ENCODE results near the gene DYSF. TPM values are rescaled to one million over a fixed set of nuclear protein-coding genes. Genes with fewer than 3 reads are reported as not detected.

The DYSF gene
- total RNA-seq, 1 experiment from 2014 or later, result 5.5 TPM

DNA sequence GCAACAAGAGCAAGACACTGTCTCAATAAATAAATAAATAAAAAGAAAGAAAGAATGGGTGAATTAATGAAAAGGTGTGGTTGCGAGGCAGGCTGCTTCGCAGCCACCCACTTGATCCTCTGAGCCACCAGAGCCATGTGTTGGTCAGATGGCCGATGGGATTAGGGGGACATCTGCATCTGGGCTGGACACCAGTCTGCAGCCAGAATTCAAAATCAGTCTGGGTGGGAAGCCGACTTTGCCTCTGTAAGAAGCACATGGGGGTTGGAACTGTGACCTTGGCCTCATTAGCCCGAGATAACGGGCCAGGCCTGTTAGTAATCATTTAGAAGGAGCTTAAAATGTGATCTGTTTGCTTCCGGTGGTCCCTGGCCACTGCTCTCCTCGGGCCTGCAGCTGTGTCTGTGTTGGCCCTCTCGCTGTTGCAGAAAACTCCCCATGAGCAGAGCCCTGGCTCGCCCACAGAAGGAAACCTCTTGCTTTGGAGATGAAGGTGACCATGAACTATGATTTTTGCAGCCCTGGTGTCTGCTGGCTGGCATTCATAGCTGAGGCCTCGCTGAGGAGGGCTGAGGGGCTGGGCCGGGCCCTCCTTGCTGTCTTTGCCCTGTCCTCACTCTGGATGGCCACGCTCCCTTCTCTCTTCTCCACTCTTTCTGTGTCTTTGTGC lies 94.4 kb downstream of the DYSF start:
- no peaks in the 10 kb centered on the region for H3K27me3 ChIP-seq (ENCODE audit: insufficient read depth, low read length)
- no peak overlapping the region for H3K4me2 ChIP-seq (ENCODE audit: insufficient read depth, insufficient read length, low read length)
- H4K91ac ChIP-seq (ENCODE audit: insufficient read length, low read depth, low read length), result no peak overlapping the region
- no peak overlapping the region; a peak in 1 of 7 replicates for H3K27ac Mint-ChIP-seq
- H3K23me2 ChIP-seq (ENCODE audit: insufficient read length, low read depth, low read length, poor library complexity, severe bottlenecking), result no peaks in the 10 kb centered on the region
- no peak overlapping the region for H2BK120ac ChIP-seq (ENCODE audit: low read depth, low read length, poor library complexity, severe bottlenecking)
- H3K36me3 Mint-ChIP-seq (ENCODE audit: insufficient read depth in 1 of 3, low read depth in 3 of 3), result peaks cover 3 to 11% (median 5%) of the 10 kb centered on the region in 3 experiments; a peak in 6 of 7 replicates
- no peaks in the 10 kb centered on the region for H3K79me1 ChIP-seq (ENCODE audit: insufficient read depth, low read depth, low read length, poor library complexity, severe bottlenecking)
- TF ChIP-seq CTCF (conservative IDR thresholded peaks at IDR 0.05), result no peak
- 0 out of 2 replicates have a peak, but pooled peaks cover 2% of the 10 kb centered on the region for H3K4me1 ChIP-seq (ENCODE audit: insufficient read depth, low read length)
- no peak overlapping the region for H3K4ac ChIP-seq (ENCODE audit: low read depth, low read length)
- no peak overlapping the region for H3K9ac ChIP-seq (ENCODE audit: extremely low read depth, insufficient read length, low read length)
- H4K20me1 ChIP-seq (ENCODE audit: control insufficient read depth, insufficient read depth, insufficient read length), result no peaks in the 10 kb centered on the region
- no peak overlapping the region for H2AFZ ChIP-seq (ENCODE audit: low read length)
- H2BK5ac ChIP-seq (ENCODE audit: insufficient read length, low read length), result no peak overlapping the region
- H3K27me3 Mint-ChIP-seq (ENCODE audit: low read depth), result peaks cover 15% of the 10 kb centered on the region
- no peak overlapping the region for H3K18ac ChIP-seq (ENCODE audit: insufficient read length, low read depth, low read length)
- no peak overlapping the region for H2BK20ac ChIP-seq (ENCODE audit: low read depth, low read length, poor library complexity, severe bottlenecking)
- H3K9me3 ChIP-seq (ENCODE audit: control insufficient read depth, low read depth, low read length), result no peaks in the 10 kb centered on the region
- no peak overlapping the region for H3K14ac ChIP-seq (ENCODE audit: insufficient read depth, low read length)
- DNase-seq, result no peak
- WGBS (ENCODE audit: extremely low coverage, insufficient read length, low lambda C conversion rate), result no CpG with 5 or more reads among the region's 13 CpGs
- H2BK12ac ChIP-seq (ENCODE audit: insufficient read length, low read depth, low read length), result no peak overlapping the region
- H2BK15ac ChIP-seq (ENCODE audit: low read depth, low read length), result no peak overlapping the region
- no peak overlapping the region for H3K27ac ChIP-seq (ENCODE audit: insufficient read length, low read depth, low read length)
- H3K4me3 Mint-ChIP-seq, result no peak overlapping the region
- no peak overlapping the region for H3K23ac ChIP-seq (ENCODE audit: insufficient read length, low read depth, low read length)
- H3K9me3 Mint-ChIP-seq, result peaks cover 8 to 13% of the 10 kb centered on the region in 2 experiments; a peak in 4 of 5 replicates
- H4K8ac ChIP-seq (replicated peaks; ENCODE audit: insufficient read length, low read depth, low read length), result no peak overlapping the region
- H3K4me1 Mint-ChIP-seq, result peaks cover 2 to 4% of the 10 kb centered on the region in 2 experiments; a peak in 2 of 4 replicates
- no peak overlapping the region for H4K5ac ChIP-seq (ENCODE audit: insufficient read length, low read depth, low read length)
- H3K79me2 ChIP-seq (ENCODE audit: insufficient read depth, low read length), result no peaks in the 10 kb centered on the region
- no peak overlapping the region for H3T11ph ChIP-seq (ENCODE audit: low read length)
- H3K56ac ChIP-seq (ENCODE audit: insufficient read length, low read depth, low read length), result no peak overlapping the region
- no peak overlapping the region for H2AK5ac ChIP-seq (ENCODE audit: insufficient read length, low read length)

Measured in H9 (cell line).